ENCODE results near the gene PBX1. TPM values are rescaled to one million over a fixed set of nuclear protein-coding genes. Genes with fewer than 3 reads are reported as not detected.

PBX1 gene
- polyA plus RNA-seq, 3 donors: 0.07 TPM; not detected in 2

DNA sequence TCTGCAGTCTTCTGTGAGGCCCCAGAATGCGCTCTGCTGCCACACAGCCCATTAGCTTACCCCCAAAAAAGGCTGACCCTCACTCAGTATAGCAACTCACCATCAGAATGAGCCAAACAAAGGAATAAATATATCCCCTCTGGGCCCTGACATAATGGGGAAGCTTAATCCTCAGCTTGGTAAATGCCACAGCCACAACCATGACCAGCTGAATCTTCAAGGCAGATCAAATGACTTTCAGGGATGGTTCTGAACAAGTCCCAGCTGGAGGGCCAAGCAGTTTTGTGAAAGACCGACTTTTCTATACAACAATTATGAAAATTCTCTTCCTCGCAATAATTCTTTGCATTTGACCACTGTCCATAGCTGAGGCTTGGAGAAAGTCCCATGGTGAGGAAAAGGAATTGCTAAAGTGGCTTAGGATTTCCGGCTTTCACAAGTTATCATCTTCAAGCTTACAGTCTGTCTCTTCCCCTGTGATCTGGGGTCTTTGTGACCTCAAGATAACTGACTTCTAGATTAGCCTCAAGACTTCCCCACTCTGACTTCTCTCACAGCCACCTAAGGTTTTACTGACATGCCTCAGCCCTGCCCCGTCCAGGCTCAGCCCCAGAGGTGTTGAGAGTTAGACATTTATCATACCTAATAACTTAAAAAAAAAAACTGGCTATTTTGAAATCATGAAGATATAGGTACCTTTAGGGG, 47.8 kb upstream of the PBX1 start:
- Histone ChIP-seq H3K36me3 (replicated peaks in 1 of 2; ENCODE audit: control insufficient read depth in 1 of 2, insufficient read depth in 2 of 2, low read length in 2 of 2) (no peaks in the 10 kb centered on the region), H3K9me3 (replicated peaks in 1 of 2; ENCODE audit: control insufficient read depth in 1 of 2, insufficient read depth in 1 of 2, low read length in 2 of 2) (no peaks in the 10 kb centered on the region), H3K79me2 (ENCODE audit: insufficient read depth, low read length) (no peaks in the 10 kb centered on the region), H3K27ac (ENCODE audit: low read depth in 1 of 2, low read length in 2 of 2) (no peak overlapping the region), H2AFZ (ENCODE audit: insufficient read depth, low read depth, low read length, poor library complexity, severe bottlenecking) (no peak overlapping the region), H3K4me3 (replicated peaks in 1 of 3; ENCODE audit: low read depth in 2 of 3, low read length in 3 of 3) (no peak overlapping the region), H3K9ac (ENCODE audit: insufficient read depth, low read length, poor library complexity, severe bottlenecking) (no peak overlapping the region), H4K20me1 (ENCODE audit: insufficient read depth, low read length) (no peaks in the 10 kb centered on the region), H3K27me3 (ENCODE audit: control insufficient read depth in 2 of 2, insufficient read depth in 2 of 2, low read length in 2 of 2) (no peaks in the 10 kb centered on the region), H3K4me2 (replicated peaks; ENCODE audit: extremely low read depth, low read length, poor library complexity, severe bottlenecking) (no peak overlapping the region), H3K4me1 (ENCODE audit: control insufficient read depth in 1 of 2, insufficient read depth in 2 of 2, low read length in 2 of 2) (no peaks in the 10 kb centered on the region)
- DNase-seq: no peak
- Mint-ChIP-seq H3K27ac (no peak overlapping the region), H3K9me3 (peaks cover 0 to 7% (median 0%) of the 10 kb centered on the region in 7 donors), H3K36me3 (no peaks in the 10 kb centered on the region), H3K4me1 (no peaks in the 10 kb centered on the region), H3K4me3 (no peak overlapping the region), H3K27me3 (ENCODE audit: low read depth in 3 of 3) (peaks cover 0 to 6% (median 2%) of the 10 kb centered on the region in 3 donors)
- intact Hi-C loops (cut with micrococcal nuclease): no loop called here
- TF ChIP-seq, protein P1, sequence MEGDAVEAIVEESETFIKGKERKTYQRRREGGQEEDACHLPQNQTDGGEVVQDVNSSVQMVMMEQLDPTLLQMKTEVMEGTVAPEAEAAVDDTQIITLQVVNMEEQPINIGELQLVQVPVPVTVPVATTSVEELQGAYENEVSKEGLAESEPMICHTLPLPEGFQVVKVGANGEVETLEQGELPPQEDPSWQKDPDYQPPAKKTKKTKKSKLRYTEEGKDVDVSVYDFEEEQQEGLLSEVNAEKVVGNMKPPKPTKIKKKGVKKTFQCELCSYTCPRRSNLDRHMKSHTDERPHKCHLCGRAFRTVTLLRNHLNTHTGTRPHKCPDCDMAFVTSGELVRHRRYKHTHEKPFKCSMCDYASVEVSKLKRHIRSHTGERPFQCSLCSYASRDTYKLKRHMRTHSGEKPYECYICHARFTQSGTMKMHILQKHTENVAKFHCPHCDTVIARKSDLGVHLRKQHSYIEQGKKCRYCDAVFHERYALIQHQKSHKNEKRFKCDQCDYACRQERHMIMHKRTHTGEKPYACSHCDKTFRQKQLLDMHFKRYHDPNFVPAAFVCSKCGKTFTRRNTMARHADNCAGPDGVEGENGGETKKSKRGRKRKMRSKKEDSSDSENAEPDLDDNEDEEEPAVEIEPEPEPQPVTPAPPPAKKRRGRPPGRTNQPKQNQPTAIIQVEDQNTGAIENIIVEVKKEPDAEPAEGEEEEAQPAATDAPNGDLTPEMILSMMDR (IDR thresholded peaks at IDR 0.05): no peak
- WGBS (ENCODE audit: insufficient coverage): 86% methylated on average over 1 of the region's 5 CpGs

DNA sequence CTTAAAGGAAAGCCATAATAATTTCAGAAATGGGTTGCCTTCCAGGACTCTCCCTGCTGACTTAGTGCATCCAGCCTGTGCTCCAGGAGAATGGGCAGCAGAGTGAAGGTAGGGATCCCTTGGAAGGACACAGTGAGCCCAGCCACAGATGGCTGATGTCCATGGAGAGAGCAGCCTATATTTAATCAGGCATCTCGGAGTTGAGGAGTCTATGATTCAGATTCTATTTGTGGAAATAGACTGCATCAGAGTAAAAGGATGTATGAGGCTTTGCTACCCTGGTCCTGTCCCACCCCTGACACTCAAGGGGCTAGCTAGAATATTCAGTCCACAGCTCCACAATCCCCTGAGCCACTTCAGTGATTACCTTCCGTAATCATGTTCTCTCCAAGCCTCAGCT, 43.8 kb upstream of the PBX1 start:
- intact Hi-C loops (cut with micrococcal nuclease): no loop called here
- H3K4me1 ChIP-seq (ENCODE audit: control insufficient read depth in 1 of 2, insufficient read depth in 2 of 2, low read length in 2 of 2): no peaks in the 10 kb centered on the region
- Mint-ChIP-seq H3K4me3 (no peak overlapping the region), H3K4me1 (no peaks in the 10 kb centered on the region), H3K36me3 (no peaks in the 10 kb centered on the region), H3K9me3 (no peaks in the 10 kb centered on the region), H3K27me3 (ENCODE audit: low read depth in 3 of 3) (peaks cover 1 to 6% (median 2%) of the 10 kb centered on the region in 3 donors), H3K27ac (no peak overlapping the region)
- no peak overlapping the region for H2AFZ ChIP-seq (ENCODE audit: insufficient read depth, low read depth, low read length, poor library complexity, severe bottlenecking)
- DNase-seq: no peak
- no peak overlapping the region for H3K9ac ChIP-seq (ENCODE audit: insufficient read depth, low read length, poor library complexity, severe bottlenecking)
- no peaks in the 10 kb centered on the region for H3K27me3 ChIP-seq (ENCODE audit: control insufficient read depth in 2 of 2, insufficient read depth in 2 of 2, low read length in 2 of 2)
- no peaks in the 10 kb centered on the region for H3K79me2 ChIP-seq (ENCODE audit: insufficient read depth, low read length)
- no peak overlapping the region for H3K4me3 ChIP-seq (replicated peaks in 1 of 3; ENCODE audit: low read depth in 2 of 3, low read length in 3 of 3)
- H3K9me3 ChIP-seq (replicated peaks in 1 of 2; ENCODE audit: control insufficient read depth in 1 of 2, insufficient read depth in 1 of 2, low read length in 2 of 2): no peaks in the 10 kb centered on the region
- H3K36me3 ChIP-seq (replicated peaks in 1 of 2; ENCODE audit: control insufficient read depth in 1 of 2, insufficient read depth in 2 of 2, low read length in 2 of 2): no peaks in the 10 kb centered on the region
- H3K27ac ChIP-seq (ENCODE audit: low read depth in 1 of 2, low read length in 2 of 2): no peak overlapping the region
- H3K4me2 ChIP-seq (replicated peaks; ENCODE audit: extremely low read depth, low read length, poor library complexity, severe bottlenecking): no peak overlapping the region
- TF ChIP-seq, protein P1 (IDR thresholded peaks at IDR 0.05): no peak
- no CpG with 5 or more reads among the region's 2 CpGs for WGBS (ENCODE audit: insufficient coverage)
- no peaks in the 10 kb centered on the region for H4K20me1 ChIP-seq (ENCODE audit: insufficient read depth, low read length)

Data from CD14-positive monocyte (primary cell).